ENCODE data around the gene TMEM119.
"Not testable (repeated sequence)": the region's sequence is repeated elsewhere in the genome, so short reads cannot be mapped to it uniquely, and the experiment has no call there.

The TMEM119 gene

GRCh38 chr12:108562348-108563135 is 35.3 kb downstream of the TMEM119 start, which contains the start of gene ISCU:
ISCU (plus strand) TSS chr12:108562596; CDS start chr12:108562623, 27 bp downstream.
- peak; percentile 88 for DNase-seq

- no peak for DNase-seq
Observed at GRCh38 chr12:108561852-108562347, 36.0 kb downstream of the TMEM119 start.

- peak; percentile 82 for DNase-seq
Observed at GRCh38 chr12:108560752-108561719, 36.8 kb downstream of the TMEM119 start, which contains the start of gene SART3. SART3 (minus strand) TSS chr12:108561173; CDS start chr12:108561154, 19 bp downstream.

- DNase-seq = no peak
Observed at GRCh38 chr12:108560321-108560721, 37.6 kb downstream of the TMEM119 start.

- DNase-seq = no peak
Observed at GRCh38 chr12:108559748-108560147, 38.1 kb downstream of the TMEM119 start.

GRCh38 chr12:108559007-108559655 is 38.8 kb downstream of the TMEM119 start:
- no peak for DNase-seq

GRCh38 chr12:108555383-108555782 is 42.5 kb downstream of the TMEM119 start:
- DNase-seq = not testable (repeated sequence)

- DNase-seq = no peak
Observed at GRCh38 chr12:108553799-108554198, 44.1 kb downstream of the TMEM119 start.

GRCh38 chr12:108551535-108551934 is 46.3 kb downstream of the TMEM119 start:
- no peak for DNase-seq

GRCh38 chr12:108548954-108549521 is 48.8 kb downstream of the TMEM119 start:
- no peak for DNase-seq

- no peak for DNase-seq
Observed at GRCh38 chr12:108547686-108548085, 50.2 kb downstream of the TMEM119 start.

- DNase-seq = no peak
Observed at GRCh38 chr12:108543652-108544051, 54.2 kb downstream of the TMEM119 start.

- DNase-seq = no peak
Observed at GRCh38 chr12:108542320-108542719, 55.6 kb downstream of the TMEM119 start.
